Lung (tissue), 12 donors: Measurements from ENCODE around the gene CCDC85C. TPM values are rescaled to one million over a fixed set of nuclear protein-coding genes. Genes with fewer than 3 reads are reported as not detected.

Experiments used
- ATAC-seq: fragments of 200-7000 bp; cut with Tn5 transposase; one replicate; pipeline ENCODE4 v1.9.1; 2020; ENCODE audit warnings: moderate number of reproducible peaks; ENCODE audit not compliant: insufficient read depth, low FRiP score
- DNase-seq, 3 donors: peaks; one replicate each; pipeline ENCODE4 v3.0.0-alpha.2; 2013 to 2017
- H3K27ac ChIP-seq, 2 donors: one replicate each; pipeline ENCODE4 v1.5.1; 2013; ENCODE audit warnings: mild to moderate bottlenecking in 2 of 2, moderate library complexity in 2 of 2, control low read depth in 1 of 2, inconsistent platforms in 1 of 2, low read depth in 1 of 2, low read length in 1 of 2
- H3K27me3 ChIP-seq, 3 donors: one replicate each; pipeline ENCODE4 v1.5.1; 2013; ENCODE audit warnings: low read length in 2 of 3; ENCODE audit not compliant: control insufficient read depth in 3 of 3, insufficient read depth in 3 of 3
- H3K36me3 ChIP-seq, 4 donors: one replicate each; pipeline ENCODE4 v1.5.1; 2013; ENCODE audit warnings: low read length in 4 of 4, mild to moderate bottlenecking in 1 of 4, moderate library complexity in 1 of 4; ENCODE audit not compliant: control insufficient read depth in 4 of 4, insufficient read depth in 4 of 4
- H3K4me1 ChIP-seq, 5 donors: one replicate each; pipeline ENCODE4 v1.5.1; 2013; ENCODE audit warnings: low read length in 5 of 5, mild to moderate bottlenecking in 2 of 5, moderate library complexity in 1 of 5; ENCODE audit not compliant: control insufficient read depth in 5 of 5, insufficient read depth in 5 of 5
- H3K4me3 ChIP-seq: one replicate; pipeline ENCODE4 v1.5.1; 2013; ENCODE audit warnings: mild to moderate bottlenecking, control low read depth, moderate library complexity
- H3K9ac ChIP-seq, 2 donors: one replicate each; pipeline ENCODE4 v1.5.1; 2013; ENCODE audit warnings: low read length in 2 of 2, control low read depth in 1 of 2; ENCODE audit not compliant: insufficient read depth in 1 of 2
- H3K9me3 ChIP-seq, 4 donors: one replicate each; pipeline ENCODE4 v1.5.1; 2013; ENCODE audit warnings: low read length in 3 of 4, mild to moderate bottlenecking in 1 of 4, moderate library complexity in 1 of 4; ENCODE audit not compliant: control insufficient read depth in 4 of 4, insufficient read depth in 3 of 4
- WGBS, 2 donors: extraction: QIAGEN DNeasy Blood & Tissue Kit; methylation state at CpG; one replicate each; pipeline ENCODE4 v1.1.7; 2013; 5-methylcytosine and 5-hydroxymethylcytosine counted together
- polyA plus RNA-seq, 2 donors: library from polyadenylated mRNA; stranded (reverse); fragments of 200-250 nt; gene quantifications; one replicate each; pipeline ENCODE4 v1.2.1, GENCODE V29; 2013
- total RNA-seq, 2 donors: library from RNA; depleted of rRNA in 1 of 2; stranded (reverse); fragments of >200 nt in 1 of 2; gene quantifications; one replicate each; pipeline ENCODE4 v1.2.1, GENCODE V29; 2014 to 2021
- TF ChIP-seq, protein P1 (sequence below): IDR thresholded peaks from 2 replicates; pipeline ENCODE4 v1.5.1; 2012; ENCODE audit warnings: mild to moderate bottlenecking; ENCODE audit errors: control extremely low read depth, extremely low read depth
- donor health status: control.
- donor health status: control.
- donor health status: Bipolar disorder and iron deficiency.
- donor health status: healthy.
- donor health status: DM: yes; HTN: yes; CAD: no.

CCDC85C gene
- total and polyA plus RNA-seq, 4 donors, result 2.8 to 19.8 (median 17.6) TPM

DNA sequence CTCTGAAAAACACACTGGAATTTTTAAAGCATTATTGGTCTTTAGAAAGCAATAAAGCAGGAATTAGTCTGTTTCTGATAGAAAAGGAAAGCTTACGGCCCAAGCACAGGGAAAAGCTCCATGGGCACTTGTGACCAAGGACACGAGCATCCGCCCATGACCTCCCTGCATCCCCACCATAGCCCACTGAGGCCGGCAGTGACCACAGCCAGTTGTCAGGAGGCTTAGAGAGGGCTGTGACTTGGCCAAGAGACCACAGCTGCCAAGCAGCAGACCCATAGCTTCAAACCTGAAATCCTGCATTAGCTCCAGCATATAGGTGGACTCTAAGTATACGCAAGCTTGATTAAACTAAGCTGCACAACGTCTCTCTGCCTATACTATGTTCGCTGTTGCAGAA is 132.3 kb downstream of the CCDC85C start:
- H3K36me3 ChIP-seq, result no peaks in the 10 kb centered on the region
- ATAC-seq (no peak), DNase-seq (no peak)
- no peaks in the 10 kb centered on the region for H3K27me3 ChIP-seq
- no peak overlapping the region for H3K27ac ChIP-seq
- H3K9me3 ChIP-seq, result no peaks in the 10 kb centered on the region
- 94 to 98% methylated on average over 7 of the region's 7 CpGs for WGBS, 2 donors
- H3K9ac ChIP-seq, result no peak overlapping the region
- peaks cover 0 to 18% (median 9%) of the 10 kb centered on the region in 5 donors for H3K4me1 ChIP-seq
- TF ChIP-seq, protein P1, sequence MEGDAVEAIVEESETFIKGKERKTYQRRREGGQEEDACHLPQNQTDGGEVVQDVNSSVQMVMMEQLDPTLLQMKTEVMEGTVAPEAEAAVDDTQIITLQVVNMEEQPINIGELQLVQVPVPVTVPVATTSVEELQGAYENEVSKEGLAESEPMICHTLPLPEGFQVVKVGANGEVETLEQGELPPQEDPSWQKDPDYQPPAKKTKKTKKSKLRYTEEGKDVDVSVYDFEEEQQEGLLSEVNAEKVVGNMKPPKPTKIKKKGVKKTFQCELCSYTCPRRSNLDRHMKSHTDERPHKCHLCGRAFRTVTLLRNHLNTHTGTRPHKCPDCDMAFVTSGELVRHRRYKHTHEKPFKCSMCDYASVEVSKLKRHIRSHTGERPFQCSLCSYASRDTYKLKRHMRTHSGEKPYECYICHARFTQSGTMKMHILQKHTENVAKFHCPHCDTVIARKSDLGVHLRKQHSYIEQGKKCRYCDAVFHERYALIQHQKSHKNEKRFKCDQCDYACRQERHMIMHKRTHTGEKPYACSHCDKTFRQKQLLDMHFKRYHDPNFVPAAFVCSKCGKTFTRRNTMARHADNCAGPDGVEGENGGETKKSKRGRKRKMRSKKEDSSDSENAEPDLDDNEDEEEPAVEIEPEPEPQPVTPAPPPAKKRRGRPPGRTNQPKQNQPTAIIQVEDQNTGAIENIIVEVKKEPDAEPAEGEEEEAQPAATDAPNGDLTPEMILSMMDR, result no peak
- no peak overlapping the region for H3K4me3 ChIP-seq

DNA sequence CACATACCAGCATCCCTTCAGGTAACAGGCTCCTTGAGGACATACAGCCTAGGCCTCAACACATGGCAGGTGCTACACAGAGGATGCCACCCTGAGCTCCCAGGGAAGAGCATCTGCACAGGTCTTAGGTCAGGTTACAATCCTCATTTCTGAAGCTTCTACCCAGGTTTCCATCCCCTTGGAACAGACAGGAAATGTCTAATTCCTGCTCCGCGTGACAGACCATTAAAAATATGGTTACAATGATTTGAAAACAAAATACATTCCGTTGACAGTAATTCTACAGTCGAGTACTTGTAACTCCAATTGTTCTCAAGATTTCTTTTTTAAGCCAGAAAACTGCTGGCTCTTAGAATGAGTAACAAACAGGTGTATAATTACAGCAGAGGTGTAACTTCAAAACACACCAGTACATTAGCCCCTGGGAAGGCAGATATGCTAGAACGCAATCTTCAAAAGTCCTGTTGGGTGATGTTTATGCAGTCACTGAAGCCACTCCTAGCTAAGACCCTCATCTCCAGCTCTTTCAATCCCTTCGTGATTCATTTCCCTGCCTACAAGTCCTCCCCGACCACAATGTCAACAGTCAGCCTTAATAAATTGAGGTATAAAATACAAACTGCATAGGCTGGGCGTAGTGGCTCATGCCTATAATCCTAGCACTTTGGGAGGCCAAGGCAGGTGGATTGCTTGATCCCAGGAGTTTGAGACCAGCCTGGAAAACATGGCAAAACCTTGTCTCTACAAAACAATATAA is 135.0 kb downstream of the CCDC85C start:
- H3K36me3 ChIP-seq, result peaks cover 0 to 11% (median 2%) of the 10 kb centered on the region in 4 donors
- no peaks in the 10 kb centered on the region for H3K27me3 ChIP-seq
- DNase-seq (no peak), ATAC-seq (no peak)
- no peak overlapping the region for H3K9ac ChIP-seq
- WGBS, 2 donors, result 70 to 73% methylated on average over 8 of the region's 8 CpGs
- H3K9me3 ChIP-seq, result no peaks in the 10 kb centered on the region
- H3K4me3 ChIP-seq, result no peak overlapping the region
- H3K27ac ChIP-seq, result no peak overlapping the region
- peaks cover 0 to 17% (median 9%) of the 10 kb centered on the region in 5 donors for H3K4me1 ChIP-seq
- TF ChIP-seq, protein P1, result no peak

DNA sequence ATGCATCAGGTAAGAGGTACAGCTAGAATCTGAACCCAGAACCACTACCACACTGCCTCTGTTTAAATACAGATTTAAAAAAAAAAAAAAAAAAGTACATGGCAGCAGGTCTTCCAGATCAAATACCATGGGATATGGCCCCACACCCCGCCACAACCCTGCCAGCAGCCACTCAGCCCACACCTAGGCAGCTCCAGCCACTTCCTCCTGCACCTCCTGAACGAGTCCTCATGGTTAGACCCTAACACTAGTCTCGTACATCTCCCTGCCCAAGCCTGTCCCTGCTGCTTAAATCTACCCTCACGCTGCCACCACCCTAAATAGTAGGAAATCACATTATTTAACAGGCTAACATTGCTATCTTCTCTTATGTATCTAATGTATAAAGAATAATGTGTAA is 135.9 kb downstream of the CCDC85C start:
- H3K9me3 ChIP-seq, result no peaks in the 10 kb centered on the region
- H3K27me3 ChIP-seq, result no peaks in the 10 kb centered on the region
- no peak overlapping the region for H3K4me3 ChIP-seq
- H3K36me3 ChIP-seq, result peaks cover 0 to 13% (median 2%) of the 10 kb centered on the region in 4 donors
- ATAC-seq (no peak), DNase-seq (no peak)
- no peak overlapping the region for H3K9ac ChIP-seq
- no peak overlapping the region for H3K27ac ChIP-seq
- WGBS, 2 donors, result 55 to 57% methylated on average over 4 of the region's 4 CpGs
- peaks cover 0 to 14% (median 2%) of the 10 kb centered on the region in 5 donors for H3K4me1 ChIP-seq
- TF ChIP-seq, protein P1, result no peak
